ENCODE measurements around the gene GMPPA. TPM values are rescaled to one million over a fixed set of nuclear protein-coding genes. Genes with fewer than 3 reads are reported as not detected.

Gene GMPPA
- total RNA-seq, 2 experiments from 2014 or later: 32.4 to 34.2 TPM

DNA sequence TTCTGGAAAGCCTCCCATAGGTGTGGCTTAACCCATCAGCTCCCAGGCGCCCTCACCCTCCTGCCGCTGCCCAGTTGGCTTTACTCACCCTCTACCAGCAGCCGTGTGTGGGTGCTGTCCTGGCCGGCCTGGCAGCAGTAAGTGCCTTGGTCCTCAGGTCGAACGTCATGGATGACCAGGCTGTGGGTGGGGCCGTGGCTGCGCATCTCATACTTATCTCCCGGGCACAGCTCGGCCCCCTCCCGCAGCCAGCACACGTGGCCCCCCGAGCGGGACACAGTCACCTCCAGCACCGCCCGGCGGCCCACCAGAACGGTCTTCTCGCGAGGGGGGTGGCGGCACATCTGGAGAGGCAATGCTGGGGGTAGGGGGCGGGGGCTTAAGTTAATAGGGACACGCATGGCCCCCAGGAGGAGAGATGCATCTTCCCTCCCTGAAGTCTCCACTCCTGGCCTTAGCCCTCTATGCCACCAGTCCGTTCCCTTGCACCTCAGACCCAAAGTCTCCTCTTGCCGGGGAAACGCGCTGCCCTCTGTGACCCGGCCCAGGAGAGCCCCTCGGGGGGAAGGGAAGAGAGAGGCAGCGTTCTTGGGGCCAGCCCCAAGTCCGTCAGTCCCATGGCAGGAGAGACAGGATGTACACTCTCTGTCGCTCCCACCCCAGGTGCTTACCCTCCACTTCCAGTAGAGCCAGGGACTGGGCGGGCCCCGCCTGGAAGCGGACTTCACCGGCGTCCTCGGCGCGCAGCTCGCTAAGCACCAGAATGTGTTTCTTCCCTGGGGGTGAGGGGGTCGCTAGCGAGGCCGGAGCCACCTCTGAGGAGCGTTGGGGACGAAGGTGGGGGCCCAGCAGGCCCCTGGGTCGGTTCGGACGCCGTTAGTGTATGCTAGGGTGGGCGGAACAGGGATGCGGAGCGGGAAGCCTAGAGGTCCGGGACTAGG lies 53.0 kb downstream of the GMPPA start:
- ChIA-PET POLR2A (interaction anchor here (0.7 to 1.2 kb wide), 3 partner anchors 8 to 52 kb away, joined by 3 to 4 read pairs (median 3); partner anchors contain the start of genes CHPF, OBSL1 and TMEM198), CTCF (interaction anchor here (0.9 to 4.2 kb wide), 6 partner anchors 8 to 163 kb away, joined by 3 to 23 read pairs (median 5); no protein-coding TSS in a partner anchor)
- H3K36me3 Mint-ChIP-seq (ENCODE audit: low read depth): no peaks in the 10 kb centered on the region
- TF ChIP-seq, protein P1, sequence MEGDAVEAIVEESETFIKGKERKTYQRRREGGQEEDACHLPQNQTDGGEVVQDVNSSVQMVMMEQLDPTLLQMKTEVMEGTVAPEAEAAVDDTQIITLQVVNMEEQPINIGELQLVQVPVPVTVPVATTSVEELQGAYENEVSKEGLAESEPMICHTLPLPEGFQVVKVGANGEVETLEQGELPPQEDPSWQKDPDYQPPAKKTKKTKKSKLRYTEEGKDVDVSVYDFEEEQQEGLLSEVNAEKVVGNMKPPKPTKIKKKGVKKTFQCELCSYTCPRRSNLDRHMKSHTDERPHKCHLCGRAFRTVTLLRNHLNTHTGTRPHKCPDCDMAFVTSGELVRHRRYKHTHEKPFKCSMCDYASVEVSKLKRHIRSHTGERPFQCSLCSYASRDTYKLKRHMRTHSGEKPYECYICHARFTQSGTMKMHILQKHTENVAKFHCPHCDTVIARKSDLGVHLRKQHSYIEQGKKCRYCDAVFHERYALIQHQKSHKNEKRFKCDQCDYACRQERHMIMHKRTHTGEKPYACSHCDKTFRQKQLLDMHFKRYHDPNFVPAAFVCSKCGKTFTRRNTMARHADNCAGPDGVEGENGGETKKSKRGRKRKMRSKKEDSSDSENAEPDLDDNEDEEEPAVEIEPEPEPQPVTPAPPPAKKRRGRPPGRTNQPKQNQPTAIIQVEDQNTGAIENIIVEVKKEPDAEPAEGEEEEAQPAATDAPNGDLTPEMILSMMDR (IDR thresholded peaks at IDR 0.05): no peak
- H3K27ac Mint-ChIP-seq: no peak overlapping the region
- peak overlapping the region; percentile 74 for H3K4me3 Mint-ChIP-seq
- intact Hi-C loops (cut with micrococcal nuclease): no loop called here
- H3K4me1 Mint-ChIP-seq (ENCODE audit: low read depth): no peaks in the 10 kb centered on the region
- H3K9me3 Mint-ChIP-seq: no peaks in the 10 kb centered on the region
- H3K27me3 Mint-ChIP-seq: peaks cover 40% of the 10 kb centered on the region
- DNase-seq: peak; percentile 43
- ATAC-seq: peak; percentile 31

GRCh38 chr2:219552382-219553167 lies 53.9 kb downstream of the GMPPA start:
- Mint-ChIP-seq H3K27me3 (peaks cover 37% of the 10 kb centered on the region), H3K9me3 (no peaks in the 10 kb centered on the region), H3K27ac (no peak overlapping the region), H3K4me1 (ENCODE audit: low read depth) (no peaks in the 10 kb centered on the region), H3K4me3 (peak overlapping the region; percentile 74), H3K36me3 (ENCODE audit: low read depth) (no peaks in the 10 kb centered on the region)
- ATAC-seq: peak; percentile 92
- TF ChIP-seq, protein P1 (IDR thresholded peaks at IDR 0.05): no peak
- CTCF ChIA-PET: interaction anchor here (0.7 to 4.2 kb wide), 6 partner anchors 8 to 150 kb away, joined by 3 to 23 read pairs (median 4); no protein-coding TSS in a partner anchor
- DNase-seq: peak; percentile 87
- POLR2A ChIA-PET: interaction anchor here (0.7 to 1.2 kb wide), 2 partner anchors 8 to 53 kb away, joined by 3 to 4 read pairs; partner anchors contain the start of genes CHPF and TMEM198
- intact Hi-C loops (cut with micrococcal nuclease): no loop called here

- H3K9me3 Mint-ChIP-seq: no peaks in the 10 kb centered on the region
- intact Hi-C loops (cut with micrococcal nuclease): no loop called here
- no peak overlapping the region for H3K27ac Mint-ChIP-seq
- POLR2A ChIA-PET: interaction anchor here (1.2 kb wide), 1 partner anchor 53 kb away, joined by 3 read pairs; no protein-coding TSS in a partner anchor
- peaks cover 37% of the 10 kb centered on the region for H3K27me3 Mint-ChIP-seq
- no peak for DNase-seq
- ATAC-seq: no peak
- H3K36me3 Mint-ChIP-seq (ENCODE audit: low read depth): no peaks in the 10 kb centered on the region
- CTCF ChIA-PET: interaction anchor here (0.7 to 4.2 kb wide), 3 partner anchors 8 to 90 kb away, joined by 3 to 23 read pairs (median 3); no protein-coding TSS in a partner anchor
- TF ChIP-seq, protein P1 (IDR thresholded peaks at IDR 0.05): no peak
- H3K4me1 Mint-ChIP-seq (ENCODE audit: low read depth): no peaks in the 10 kb centered on the region
- peak overlapping the region; percentile 24 for H3K4me3 Mint-ChIP-seq
Observed at GRCh38 chr2:219553168-219553417, 54.4 kb downstream of the GMPPA start.

DNA sequence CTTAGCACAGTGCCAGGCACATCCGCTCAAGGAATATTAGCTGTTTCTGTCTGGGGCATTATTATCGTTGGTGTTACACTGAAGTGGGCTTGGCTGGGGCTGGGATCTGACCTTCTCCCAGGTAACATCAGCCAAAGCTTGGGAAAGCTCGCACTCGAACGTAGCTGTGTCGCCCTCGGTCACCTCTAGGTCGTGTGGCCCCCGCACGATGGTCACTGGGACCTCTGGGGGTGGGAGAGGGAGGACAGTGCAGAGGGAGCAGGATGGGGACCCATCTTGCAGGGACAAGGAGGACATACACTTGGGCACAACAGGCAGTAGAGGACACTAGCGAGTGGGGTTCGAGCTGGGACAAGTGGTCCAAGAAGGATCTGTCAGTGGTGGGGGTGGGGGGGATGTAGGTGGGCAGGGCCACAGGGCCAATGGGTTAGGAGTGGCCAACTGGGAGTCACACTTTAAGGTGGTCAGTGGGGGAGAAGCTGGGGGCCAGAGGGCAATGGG lies 54.8 kb downstream of the GMPPA start:
- no peak overlapping the region for H3K27ac Mint-ChIP-seq
- CTCF ChIA-PET: interaction anchor here (0.9 to 4.2 kb wide), 2 partner anchors 9 to 12 kb away, joined by 3 to 23 read pairs; no protein-coding TSS in a partner anchor
- DNase-seq (no peak), ATAC-seq (no peak)
- no peaks in the 10 kb centered on the region for H3K4me1 Mint-ChIP-seq (ENCODE audit: low read depth)
- intact Hi-C loops (cut with micrococcal nuclease): no loop called here
- TF ChIP-seq, protein P1 (IDR thresholded peaks at IDR 0.05): no peak
- no peaks in the 10 kb centered on the region for H3K36me3 Mint-ChIP-seq (ENCODE audit: low read depth)
- H3K4me3 Mint-ChIP-seq: peak overlapping the region; percentile 24
- peaks cover 34% of the 10 kb centered on the region for H3K27me3 Mint-ChIP-seq
- POLR2A ChIA-PET: no interaction called here
- no peaks in the 10 kb centered on the region for H3K9me3 Mint-ChIP-seq
